Endothelial cell of umbilical vein (primary cell): ENCODE data around the gene PARN.

Experiments
- CTCF ChIP-seq, 2 donors: IDR thresholded peaks; 1 replicate in 1 of 2; 2 replicates in 1 of 2; pipeline ENCODE4 v1.5.1; 2011; ENCODE audit warnings: low read length in 2 of 2, mild to moderate bottlenecking in 2 of 2, moderate library complexity in 2 of 2, control low read depth in 1 of 2, inconsistent platforms in 1 of 2, low read depth in 1 of 2; ENCODE audit not compliant: insufficient read depth in 1 of 2; ENCODE audit errors: extremely low read depth in 1 of 2
- EZH2 ChIP-seq: IDR thresholded peaks from 2 replicates; pipeline ENCODE4 v1.6.1; 2012; ENCODE audit warnings: borderline replicate concordance, low read depth, mild to moderate bottlenecking, moderate library complexity, low read length, inconsistent platforms; ENCODE audit not compliant: severe bottlenecking
- FOS ChIP-seq: IDR thresholded peaks from 2 replicates; pipeline ENCODE4 v1.6.1; 2011; ENCODE audit warnings: mild to moderate bottlenecking, low read length, moderate library complexity, borderline replicate concordance; ENCODE audit not compliant: insufficient read depth
- JUN ChIP-seq: IDR thresholded peaks from 2 replicates; pipeline ENCODE4 v1.6.1; 2011; ENCODE audit warnings: borderline replicate concordance, low read depth; ENCODE audit not compliant: insufficient read length, insufficient read depth
- MAX ChIP-seq: IDR thresholded peaks from 2 replicates; pipeline ENCODE4 v1.6.1; 2011; ENCODE audit not compliant: insufficient read depth, insufficient read length
- MYC ChIP-seq: IDR thresholded peaks from one replicate; pipeline ENCODE4 v1.6.1; 2011; ENCODE audit warnings: mild to moderate bottlenecking, low read depth, low read length
- POLR2A ChIP-seq: IDR thresholded peaks from 2 replicates; pipeline ENCODE4 v1.6.1; 2012; ENCODE audit warnings: low read depth, mild to moderate bottlenecking, control low read depth, low read length
- POLR2AphosphoS5 ChIP-seq: IDR thresholded peaks from 2 replicates; pipeline ENCODE4 v1.6.1; 2012; ENCODE audit warnings: low read depth, mild to moderate bottlenecking, control low read depth, low read length, moderate library complexity; ENCODE audit not compliant: insufficient read depth

GRCh38 chr16:14525596-14525995 is 104.5 kb downstream of the PARN start:
- TF ChIP-seq CTCF (IDR thresholded peaks at IDR 0.05; ENCODE audit: extremely low read depth in 1 of 2, insufficient read depth in 1 of 2, low read depth in 1 of 2, low read length in 2 of 2): no peak
- TF ChIP-seq POLR2A: no peak
- TF ChIP-seq MYC: no peak
- TF ChIP-seq POLR2AphosphoS5: no peak
- TF ChIP-seq EZH2: no peak
- TF ChIP-seq MAX: no peak
- no peak for TF ChIP-seq FOS
- TF ChIP-seq JUN: no peak
